A673 (cell line): ENCODE measurements around the gene ADORA2A.

Experiments used
- CTCF ChIP-seq: fragments of 300-800, 200-600 bp; sonication (generic); conservative IDR thresholded peaks from 2 replicates; pipeline ENCODE4 v1.5.1; 2017; ENCODE audit warnings: low read depth, mild to moderate bottlenecking, antibody characterized with exemption, low read length, moderate library complexity, mixed read lengths
- EZH2 ChIP-seq: fragments of 200-600 bp; sonication (generic); IDR thresholded peaks from 2 replicates; pipeline ENCODE4 v1.6.1; 2017; ENCODE audit warnings: borderline replicate concordance, low read depth, mild to moderate bottlenecking, mixed read lengths, antibody characterized with exemption, low read length; ENCODE audit not compliant: poor library complexity, severe bottlenecking

- no peak for TF ChIP-seq CTCF
- TF ChIP-seq EZH2, result no peak
Measured at GRCh38 chr22:24485170-24485569, 57.8 kb downstream of the ADORA2A start.
